GM19324 (cell line): Measurements from ENCODE around the gene ADM5.

Experiments used
- ATAC-seq: cut with Tn5 transposase; IDR thresholded peaks from one replicate; pipeline ENCODE4 v1.9.1; 2021; ENCODE audit warnings: mild to moderate bottlenecking, moderate library complexity; ENCODE audit not compliant: unreplicated experiment, low FRiP score

ADM5 gene

GRCh38 chr19:49678985-49679770 is 10.2 kb upstream of the ADM5 start:
- ATAC-seq: no peak

DNA sequence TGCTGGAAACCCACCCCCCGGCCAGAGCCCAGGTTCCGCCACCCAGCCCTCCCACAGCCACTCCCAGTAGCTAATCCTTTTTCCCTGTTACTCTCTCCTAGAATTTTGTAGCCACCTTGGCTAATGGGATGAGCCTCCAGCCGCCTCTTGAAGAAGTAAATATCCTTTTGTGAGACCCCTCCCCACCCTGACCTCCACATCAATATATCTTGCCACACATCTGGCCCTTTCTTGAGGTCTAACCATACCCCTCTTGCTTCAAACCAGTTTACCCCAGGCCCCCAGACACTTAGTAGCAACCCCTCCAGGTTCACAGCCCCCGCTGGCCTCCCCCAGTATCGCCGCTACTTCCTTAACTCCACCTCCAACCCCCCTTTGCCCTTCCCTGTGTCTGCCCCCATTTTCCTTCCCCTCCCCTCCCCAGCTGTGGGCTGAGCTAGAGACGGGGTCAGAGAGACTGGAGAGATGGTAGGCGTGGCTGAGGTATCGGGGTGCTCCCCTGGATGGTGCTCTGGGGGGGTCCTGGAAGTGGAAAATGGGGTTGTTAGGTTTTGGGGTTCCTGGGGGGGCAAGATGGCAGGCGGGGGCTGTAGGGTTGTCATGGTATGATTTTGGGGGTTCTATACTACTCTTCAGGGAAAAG is 9.5 kb upstream of the ADM5 start:
- no peak for ATAC-seq

GRCh38 chr19:49680421-49681351 is 8.7 kb upstream of the ADM5 start:
- no peak for ATAC-seq

DNA sequence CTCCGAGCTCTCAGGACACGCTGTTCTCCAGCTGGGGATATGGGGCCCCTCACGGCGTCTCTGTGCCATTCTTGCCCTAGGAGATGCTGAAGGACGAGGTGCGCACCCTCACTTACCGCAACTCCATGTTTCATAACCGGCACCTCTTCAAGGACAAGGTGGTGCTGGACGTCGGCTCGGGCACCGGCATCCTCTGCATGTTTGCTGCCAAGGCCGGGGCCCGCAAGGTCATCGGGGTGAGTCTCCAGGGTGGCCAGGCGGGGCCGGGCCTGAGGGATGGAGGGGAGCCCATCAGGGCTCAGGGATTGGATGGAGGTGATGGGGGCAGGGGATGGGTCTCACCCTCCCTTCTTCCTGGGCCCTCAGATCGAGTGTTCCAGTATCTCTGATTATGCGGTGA is 7.6 kb upstream of the ADM5 start:
- ATAC-seq: no peak

DNA sequence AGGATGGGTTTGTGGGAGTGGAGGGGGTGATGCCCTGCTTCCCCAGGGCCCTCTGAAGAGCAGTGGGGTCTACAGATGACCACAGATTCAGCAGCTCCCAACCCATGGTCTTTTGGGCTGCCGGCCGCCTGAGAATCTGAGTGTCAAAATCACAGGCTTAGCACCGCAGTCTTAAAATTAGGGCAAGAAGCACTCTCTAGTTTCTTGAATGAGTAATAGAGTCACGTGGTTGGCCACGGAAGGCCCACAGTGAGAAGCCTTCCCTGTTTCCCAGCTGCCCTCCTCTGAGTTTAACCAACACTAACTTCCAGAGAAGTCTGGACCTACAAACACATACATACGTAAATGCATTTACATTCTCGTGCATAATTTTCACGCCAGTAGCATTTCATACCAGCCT is 7.1 kb upstream of the ADM5 start:
- ATAC-seq: no peak

DNA sequence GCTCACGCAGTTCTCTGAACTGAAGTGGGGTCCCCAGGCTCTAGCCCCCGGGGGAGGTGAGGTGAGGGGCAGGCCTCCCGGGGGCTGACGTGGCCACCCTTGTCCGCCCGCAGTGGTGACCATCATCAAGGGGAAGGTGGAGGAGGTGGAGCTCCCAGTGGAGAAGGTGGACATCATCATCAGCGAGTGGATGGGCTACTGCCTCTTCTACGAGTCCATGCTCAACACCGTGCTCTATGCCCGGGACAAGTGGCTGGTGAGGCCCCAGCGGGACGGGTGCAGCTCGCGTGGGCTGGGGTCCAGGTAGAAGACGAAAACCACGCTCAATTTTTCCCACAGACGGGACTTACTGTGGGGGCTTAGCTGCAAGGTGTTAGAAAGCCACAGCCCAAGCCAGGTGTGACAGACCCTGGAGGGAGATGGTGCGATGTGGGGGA is 5.6 kb upstream of the ADM5 start:
- ATAC-seq: no peak

GRCh38 chr19:49684251-49684982 is 5.0 kb upstream of the ADM5 start:
- ATAC-seq: no peak

GRCh38 chr19:49684983-49685553 is 4.3 kb upstream of the ADM5 start:
- ATAC-seq: no peak

DNA sequence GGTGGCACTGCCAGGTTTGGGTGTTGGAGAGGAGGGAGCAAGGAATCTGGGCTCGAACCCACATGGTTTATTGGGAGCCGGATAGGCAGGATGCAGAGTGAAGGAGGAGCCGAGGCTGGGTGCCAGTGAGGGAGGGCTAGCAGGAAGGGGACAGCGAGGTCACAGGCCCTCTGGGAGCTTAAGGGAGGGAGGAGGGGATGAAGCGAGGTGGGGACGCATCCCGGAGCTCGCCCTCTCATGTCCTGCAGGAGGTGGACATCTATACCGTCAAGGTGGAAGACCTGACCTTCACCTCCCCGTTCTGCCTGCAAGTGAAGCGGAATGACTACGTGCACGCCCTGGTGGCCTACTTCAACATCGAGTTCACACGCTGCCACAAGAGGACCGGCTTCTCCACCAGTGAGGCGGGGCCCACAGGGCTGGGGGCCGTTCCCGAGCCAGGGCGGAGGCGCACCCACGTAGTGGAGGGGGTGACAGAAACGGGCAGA is 3.5 kb upstream of the ADM5 start:
- ATAC-seq: no peak

GRCh38 chr19:49686503-49687088 is 2.8 kb upstream of the ADM5 start:
- ATAC-seq: no peak

DNA sequence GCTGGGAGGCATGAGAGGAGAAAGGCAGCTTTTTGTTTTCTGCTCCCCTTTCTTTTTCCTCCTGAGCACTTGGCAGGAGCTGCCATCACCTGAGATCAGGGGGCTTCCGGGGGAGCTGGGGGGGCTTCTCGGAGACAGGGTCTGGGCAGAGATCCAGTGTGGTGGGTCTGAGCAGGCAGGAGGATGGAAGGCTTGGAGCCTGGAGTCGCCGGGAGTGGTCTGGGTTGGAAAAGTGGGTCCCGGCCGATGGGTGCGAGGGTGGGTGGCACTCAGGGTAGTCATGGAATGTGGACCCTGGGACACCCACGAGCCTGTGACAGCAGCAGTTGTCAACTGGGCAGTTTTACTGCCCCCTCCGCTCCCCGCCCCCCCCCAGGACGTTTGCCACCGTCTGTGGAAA is 2.2 kb upstream of the ADM5 start:
- ATAC-seq: no peak

GRCh38 chr19:49687566-49688316 is 1.7 kb upstream of the ADM5 start:
- no peak for ATAC-seq

DNA sequence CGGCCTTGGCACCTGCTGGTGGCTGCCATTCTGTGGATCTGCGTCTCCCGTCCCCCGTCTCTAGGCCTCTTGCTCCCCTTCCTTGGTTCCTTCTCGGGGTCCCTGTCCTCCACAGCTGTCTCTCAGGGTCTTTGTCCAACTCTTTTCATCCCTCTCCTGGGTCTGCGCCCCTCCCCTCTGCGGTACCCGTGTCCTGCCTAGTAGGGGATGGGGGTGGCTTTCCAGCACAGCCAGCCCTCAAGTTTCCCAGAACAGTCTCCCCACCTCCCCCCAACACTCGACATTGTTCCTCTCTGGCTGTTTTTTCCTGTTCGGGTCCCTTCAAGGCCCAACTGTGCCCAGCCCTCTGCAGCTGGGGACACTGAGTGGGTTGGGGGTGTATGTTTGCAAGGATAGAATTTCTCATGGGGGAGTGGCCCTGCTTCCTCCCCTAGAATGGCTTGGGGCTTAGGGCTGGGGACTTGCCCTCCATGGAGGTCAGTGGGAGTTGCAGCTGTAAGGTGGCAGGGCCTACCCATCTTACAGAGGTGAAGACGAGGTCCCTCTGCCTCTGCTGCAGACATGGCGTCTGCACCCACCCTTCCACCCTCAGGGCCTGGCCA is 762 bp upstream of the ADM5 start:
- no peak for ATAC-seq

DNA sequence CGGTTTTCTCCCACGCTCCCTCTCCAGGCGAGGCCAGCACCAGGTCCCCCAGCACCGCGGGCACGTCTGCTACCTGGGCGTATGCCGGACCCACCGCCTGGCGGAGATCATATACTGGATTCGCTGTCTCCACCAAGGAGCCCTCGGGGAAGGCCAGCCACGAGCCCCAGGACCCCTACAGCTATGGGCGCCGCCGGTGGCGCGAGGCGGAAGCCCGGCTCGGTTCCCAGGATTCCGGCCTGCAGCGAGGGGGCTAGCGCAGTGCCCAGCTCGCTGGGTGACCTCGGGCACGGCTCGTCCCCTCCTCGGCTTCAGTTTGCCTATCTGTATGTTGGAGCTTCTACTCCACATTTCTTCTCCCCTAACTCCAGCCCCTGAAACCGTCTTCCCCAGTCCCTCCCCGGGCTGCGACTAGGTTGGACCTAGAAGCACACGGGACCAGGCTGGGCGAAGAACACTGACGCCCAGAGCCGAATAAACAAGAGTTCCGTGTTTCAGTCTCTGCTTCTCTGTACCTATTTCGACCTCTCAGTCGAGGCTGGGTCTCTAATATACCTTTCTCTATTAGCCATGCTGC is 773 bp downstream of the ADM5 start:
- no peak for ATAC-seq

GRCh38 chr19:49690656-49691242 is 1.4 kb downstream of the ADM5 start, which contains the start of gene CPT1C:
TSS of gene CPT1C (plus strand) at chr19:49691116. CDS start at chr19:49692253, 1,137 bp downstream.
- no peak for ATAC-seq

DNA sequence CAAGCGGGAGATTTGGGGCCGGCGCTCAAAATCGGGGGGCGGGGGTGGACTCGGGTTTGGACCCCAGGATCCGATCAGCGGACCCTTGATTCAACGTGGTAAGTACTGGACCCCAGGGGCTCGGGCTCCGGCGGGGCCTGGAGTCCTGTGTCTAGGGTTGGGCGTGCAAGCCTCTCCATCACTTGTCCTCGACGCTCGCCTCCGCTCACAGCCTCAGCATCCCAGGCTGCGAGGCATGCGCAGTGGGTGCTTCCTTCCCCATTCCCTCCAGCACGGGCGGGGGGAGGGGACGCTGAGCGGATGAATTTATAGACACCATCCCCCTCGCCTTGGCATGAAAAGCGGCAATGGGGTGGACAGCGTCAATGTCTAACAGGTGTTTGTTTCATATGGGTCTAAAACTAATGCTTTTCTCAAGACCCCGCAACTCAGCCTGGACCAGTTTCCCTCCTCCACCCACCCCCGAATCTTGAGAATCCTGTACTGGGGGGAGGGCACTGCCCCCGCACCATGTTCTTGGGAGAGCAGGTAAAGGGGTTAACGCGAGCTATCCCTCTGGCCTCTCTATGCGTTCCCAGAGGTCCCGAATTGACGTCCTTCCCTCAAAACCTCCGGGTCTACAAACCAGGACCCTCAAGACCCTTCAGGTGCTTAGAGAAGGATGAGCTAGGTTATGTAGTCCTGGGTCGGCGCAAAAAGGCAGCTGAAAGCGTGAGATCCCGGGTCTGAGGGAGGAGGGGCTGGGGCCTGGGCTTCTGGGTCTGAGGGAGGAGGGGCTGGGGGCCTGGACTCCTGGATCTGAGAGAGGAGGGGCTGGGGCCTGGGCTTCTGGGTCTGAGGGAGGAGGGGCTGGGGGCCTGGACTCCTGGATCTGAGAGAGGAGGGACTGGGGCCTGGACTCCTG is 2.1 kb downstream of the ADM5 start:
- ATAC-seq: no peak

DNA sequence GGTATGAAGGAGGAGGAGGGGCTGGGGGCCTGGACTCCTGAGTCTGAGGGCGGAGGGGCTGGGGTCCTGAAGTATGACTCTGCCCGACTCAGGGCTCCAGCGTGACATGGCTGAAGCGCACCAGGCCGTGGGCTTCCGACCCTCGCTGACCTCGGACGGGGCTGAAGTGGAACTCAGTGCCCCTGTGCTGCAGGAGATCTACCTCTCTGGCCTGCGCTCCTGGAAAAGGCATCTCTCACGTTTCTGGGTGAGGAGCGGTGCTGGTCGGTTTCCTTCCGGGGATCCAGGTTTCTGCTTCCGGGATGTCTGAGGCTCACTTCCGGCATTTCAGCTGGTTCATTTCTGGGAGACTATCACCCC is 2.7 kb downstream of the ADM5 start:
- ATAC-seq: no peak
